Measurements from ENCODE around the gene APOA4. TPM values are rescaled to one million over a fixed set of nuclear protein-coding genes. Genes with fewer than 3 reads are reported as not detected.

The APOA4 gene
- total and polyA plus RNA-seq, 2 of the 13 experiments (the other 11 are each of a cell fraction or from before 2014, with no cell fraction given), result 3.8 to 7.2 TPM

DNA sequence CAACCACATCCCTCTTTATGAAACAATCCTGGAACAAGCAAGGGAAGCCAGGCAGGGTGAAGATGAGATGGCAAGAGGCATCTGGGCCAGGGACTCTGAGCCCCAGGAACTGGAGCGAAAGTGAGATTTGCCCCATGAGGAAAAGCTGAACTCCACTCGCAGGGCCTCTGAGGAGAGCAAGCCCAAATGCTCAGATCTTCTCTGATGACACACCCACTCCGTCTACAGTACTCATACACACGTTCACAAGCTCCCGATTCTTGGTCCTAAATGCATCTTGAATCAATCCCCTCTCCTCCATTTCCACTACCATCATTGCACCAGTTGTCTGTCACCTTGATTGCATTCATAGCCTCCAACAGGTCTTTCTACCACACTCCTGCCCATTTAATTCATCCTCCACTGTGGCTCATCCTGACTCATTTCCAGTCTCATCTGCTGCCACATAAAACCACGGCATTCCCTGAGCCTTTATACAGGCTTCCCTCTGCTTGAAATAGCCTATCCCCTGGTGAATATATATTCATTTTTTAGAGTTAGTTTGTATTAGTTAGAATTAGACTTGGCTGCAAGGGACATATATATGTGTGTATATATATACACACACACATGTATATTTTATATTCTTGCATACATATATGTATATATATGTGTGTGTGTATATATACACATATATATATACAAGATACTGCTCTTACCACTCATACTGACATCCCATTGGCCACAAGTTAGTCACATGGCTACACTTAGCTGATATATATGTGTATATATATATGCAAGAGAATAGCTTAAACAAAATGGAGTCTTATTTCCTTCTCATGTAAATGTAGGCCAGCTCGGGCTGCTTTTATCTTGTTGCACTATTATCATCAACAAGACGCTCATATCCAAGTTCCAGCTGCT is 30.0 kb downstream of the APOA4 start (continued):
- TF ChIP-seq, protein P1, sequence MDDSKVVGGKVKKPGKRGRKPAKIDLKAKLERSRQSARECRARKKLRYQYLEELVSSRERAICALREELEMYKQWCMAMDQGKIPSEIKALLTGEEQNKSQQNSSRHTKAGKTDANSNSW (CRISPR knock-in tag; IDR thresholded peaks at IDR 0.05; ENCODE audit: borderline replicate concordance), result 0 out of 2 replicates have a peak, but pooled peaks have one; percentile 6
- TF ChIP-seq, protein P2, sequence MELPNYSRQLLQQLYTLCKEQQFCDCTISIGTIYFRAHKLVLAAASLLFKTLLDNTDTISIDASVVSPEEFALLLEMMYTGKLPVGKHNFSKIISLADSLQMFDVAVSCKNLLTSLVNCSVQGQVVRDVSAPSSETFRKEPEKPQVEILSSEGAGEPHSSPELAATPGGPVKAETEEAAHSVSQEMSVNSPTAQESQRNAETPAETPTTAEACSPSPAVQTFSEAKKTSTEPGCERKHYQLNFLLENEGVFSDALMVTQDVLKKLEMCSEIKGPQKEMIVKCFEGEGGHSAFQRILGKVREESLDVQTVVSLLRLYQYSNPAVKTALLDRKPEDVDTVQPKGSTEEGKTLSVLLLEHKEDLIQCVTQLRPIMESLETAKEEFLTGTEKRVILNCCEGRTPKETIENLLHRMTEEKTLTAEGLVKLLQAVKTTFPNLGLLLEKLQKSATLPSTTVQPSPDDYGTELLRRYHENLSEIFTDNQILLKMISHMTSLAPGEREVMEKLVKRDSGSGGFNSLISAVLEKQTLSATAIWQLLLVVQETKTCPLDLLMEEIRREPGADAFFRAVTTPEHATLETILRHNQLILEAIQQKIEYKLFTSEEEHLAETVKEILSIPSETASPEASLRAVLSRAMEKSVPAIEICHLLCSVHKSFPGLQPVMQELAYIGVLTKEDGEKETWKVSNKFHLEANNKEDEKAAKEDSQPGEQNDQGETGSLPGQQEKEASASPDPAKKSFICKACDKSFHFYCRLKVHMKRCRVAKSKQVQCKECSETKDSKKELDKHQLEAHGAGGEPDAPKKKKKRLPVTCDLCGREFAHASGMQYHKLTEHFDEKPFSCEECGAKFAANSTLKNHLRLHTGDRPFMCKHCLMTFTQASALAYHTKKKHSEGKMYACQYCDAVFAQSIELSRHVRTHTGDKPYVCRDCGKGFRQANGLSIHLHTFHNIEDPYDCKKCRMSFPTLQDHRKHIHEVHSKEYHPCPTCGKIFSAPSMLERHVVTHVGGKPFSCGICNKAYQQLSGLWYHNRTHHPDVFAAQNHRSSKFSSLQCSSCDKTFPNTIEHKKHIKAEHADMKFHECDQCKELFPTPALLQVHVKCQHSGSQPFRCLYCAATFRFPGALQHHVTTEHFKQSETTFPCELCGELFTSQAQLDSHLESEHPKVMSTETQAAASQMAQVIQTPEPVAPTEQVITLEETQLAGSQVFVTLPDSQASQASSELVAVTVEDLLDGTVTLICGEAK (IDR thresholded peaks at IDR 0.05), result no peak
- TF ChIP-seq, protein P2 (CRISPR knock-in tag; IDR thresholded peaks at IDR 0.05), result no peak
- TF ChIP-seq ZNF646 (CRISPR knock-in tag; IDR thresholded peaks at IDR 0.05), result no peak
- TF ChIP-seq ZNF264 (CRISPR knock-in tag; IDR thresholded peaks at IDR 0.05), result no peak
- TF ChIP-seq HNRNPK (IDR thresholded peaks at IDR 0.05; ENCODE audit: low read depth, low read length, poor library complexity, severe bottlenecking), result no peak
- TF ChIP-seq DNMT1 (CRISPR knock-in tag; IDR thresholded peaks at IDR 0.05), result no peak
- no peak for TF ChIP-seq POLR2G (IDR thresholded peaks at IDR 0.05; ENCODE audit: low read depth, low read length)
- TF ChIP-seq IKZF4 (CRISPR knock-in tag; IDR thresholded peaks at IDR 0.05; ENCODE audit: borderline replicate concordance, low read depth, not compliant biosample characterization), result no peak
- TF ChIP-seq ZNF737 (CRISPR knock-in tag; IDR thresholded peaks at IDR 0.05; ENCODE audit: borderline replicate concordance), result no peak

All from HepG2 (cell line).